Skeletal muscle satellite cell (primary cell): ENCODE data around the gene XRCC3. TPM values are rescaled to one million over a fixed set of nuclear protein-coding genes. Genes with fewer than 3 reads are reported as not detected.
A peak's percentile ranks its signal among the peaks of the same experiment; 100 is the strongest.

Source experiments
- H3K27me3 ChIP-seq: 2 replicates; pipeline ENCODE4 v1.7.0; 2013; ENCODE audit warnings: low read length; ENCODE audit not compliant: control insufficient read depth, insufficient read depth
- H3K36me3 ChIP-seq: 2 replicates; pipeline ENCODE4 v1.7.0; 2013; ENCODE audit warnings: mild to moderate bottlenecking, control low read depth, low read length; ENCODE audit not compliant: insufficient read depth
- H3K4me1 ChIP-seq: 2 replicates; pipeline ENCODE4 v1.7.0; 2013; ENCODE audit warnings: low read length; ENCODE audit not compliant: control insufficient read depth, insufficient read depth
- H3K4me2 ChIP-seq: 2 replicates; pipeline ENCODE4 v1.7.0; 2013; ENCODE audit warnings: mild to moderate bottlenecking, low read length
- H3K4me3 ChIP-seq: 2 replicates; pipeline ENCODE4 v1.7.0; 2013; ENCODE audit warnings: low read length
- H3K9ac ChIP-seq: 2 replicates; pipeline ENCODE4 v1.7.0; 2013; ENCODE audit warnings: mild to moderate bottlenecking, low read depth, low read length, moderate library complexity
- H3K9me3 ChIP-seq: replicated peaks from 2 replicates; pipeline ENCODE4 v1.7.0; 2013; ENCODE audit warnings: mild to moderate bottlenecking, control low read depth, low read length
- total RNA-seq: library from RNA; depleted of rRNA; stranded (reverse); fragments of >200 nt; gene quantifications from 2 replicates; pipeline ENCODE4 v1.2.3, GENCODE V29; 2012; rRNA removed

The XRCC3 gene
- total RNA-seq = 13.7 and 15.9 TPM in 2 replicates

GRCh38 chr14:103715052-103716000, at the start of gene XRCC3, which contains the start of gene ZFYVE21:
XRCC3 (minus strand) TSS chr14:103715451; CDS start chr14:103711087, 4,364 bp downstream.
ZFYVE21 (plus strand) TSS chr14:103715810; CDS start chr14:103715842, 32 bp downstream.
- no peaks in the 10 kb centered on the region for H3K27me3 ChIP-seq
- H3K4me1 ChIP-seq = peaks cover 57% of the 10 kb centered on the region
- peak within 1 kb of the TSS; percentile 85 for H3K4me3 ChIP-seq
- no peaks in the 10 kb centered on the region for H3K9me3 ChIP-seq
- H3K36me3 ChIP-seq = no peaks in the 10 kb centered on the region
- H3K9ac ChIP-seq = peak within 1 kb of the TSS; percentile 83
- H3K4me2 ChIP-seq = peak within 1 kb of the TSS; percentile 99

DNA sequence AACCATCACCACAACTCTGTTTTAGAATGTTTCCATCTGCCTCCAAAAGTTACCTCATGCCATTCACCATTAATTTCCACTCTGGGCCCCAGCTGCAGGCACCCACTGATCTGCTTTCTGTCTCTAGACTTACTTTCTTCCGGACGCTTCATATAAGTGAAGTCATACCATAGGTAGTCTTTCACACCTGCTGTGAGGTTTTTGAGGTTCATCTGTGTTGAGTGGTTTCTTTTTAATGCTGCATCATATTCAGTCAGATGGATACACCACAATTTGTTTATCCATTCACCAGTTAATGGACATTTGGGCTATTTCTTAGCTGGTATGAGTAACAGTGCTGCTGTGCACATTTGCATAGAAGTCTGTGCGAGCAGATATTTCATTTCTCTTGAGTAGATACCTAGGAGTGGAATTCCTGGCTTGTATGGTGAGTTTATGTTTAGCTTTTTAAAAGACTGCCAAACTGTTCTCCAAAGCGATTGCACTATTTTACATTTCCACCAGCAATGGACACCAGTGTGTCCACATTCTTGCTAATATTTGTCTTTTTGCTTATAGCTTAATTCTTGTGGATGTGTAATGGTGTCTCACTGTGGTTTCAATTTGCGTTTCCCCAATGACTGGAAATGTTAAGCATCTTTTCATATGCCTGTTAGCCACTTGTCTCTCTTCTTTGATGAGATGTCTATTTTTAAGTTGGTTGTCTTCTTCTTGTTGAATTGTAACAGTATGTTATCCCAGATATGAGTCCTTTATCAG, 48.7 kb upstream of the XRCC3 start:
- no peak overlapping the region for H3K4me3 ChIP-seq
- H3K4me2 ChIP-seq = no peak overlapping the region
- no peaks in the 10 kb centered on the region for H3K27me3 ChIP-seq
- no peaks in the 10 kb centered on the region for H3K9me3 ChIP-seq
- H3K4me1 ChIP-seq = peaks cover 6% of the 10 kb centered on the region
- no peak overlapping the region for H3K9ac ChIP-seq
- H3K36me3 ChIP-seq = no peaks in the 10 kb centered on the region

- H3K4me3 ChIP-seq = no peak overlapping the region
- H3K4me1 ChIP-seq = peaks cover 6% of the 10 kb centered on the region
- no peak overlapping the region for H3K9ac ChIP-seq
- no peaks in the 10 kb centered on the region for H3K27me3 ChIP-seq
- H3K9me3 ChIP-seq = no peaks in the 10 kb centered on the region
- H3K4me2 ChIP-seq = no peak overlapping the region
- H3K36me3 ChIP-seq = no peaks in the 10 kb centered on the region
These were observed 47.3 kb upstream of the XRCC3 start for GRCh38 chr14:103762541-103762940.

DNA sequence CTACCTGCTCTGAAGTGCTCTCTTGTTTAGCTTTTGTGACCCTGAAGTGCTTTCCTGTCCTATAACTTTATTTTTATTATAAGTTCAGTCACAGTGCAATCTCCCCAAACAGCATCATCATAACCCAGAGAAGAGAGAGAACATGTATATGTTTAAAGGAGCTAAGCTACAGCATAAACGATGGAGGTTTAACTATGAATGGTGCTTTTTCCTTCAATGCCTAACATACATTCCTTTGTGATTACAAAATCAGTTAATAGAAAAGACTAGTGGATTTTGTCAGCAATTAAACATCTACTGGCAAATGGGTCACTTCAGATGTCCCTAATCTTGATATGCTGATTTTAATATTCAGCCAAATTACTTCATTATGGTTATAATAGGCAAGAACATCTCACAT, 46.8 kb upstream of the XRCC3 start:
- H3K4me1 ChIP-seq = peaks cover 6% of the 10 kb centered on the region
- no peaks in the 10 kb centered on the region for H3K36me3 ChIP-seq
- H3K4me2 ChIP-seq = no peak overlapping the region

GRCh38 chr14:103758059-103758776, 43.0 kb upstream of the XRCC3 start:
- peaks cover 6% of the 10 kb centered on the region for H3K4me1 ChIP-seq
- no peaks in the 10 kb centered on the region for H3K36me3 ChIP-seq
- H3K9ac ChIP-seq = no peak overlapping the region
- H3K4me3 ChIP-seq = no peak overlapping the region
- no peaks in the 10 kb centered on the region for H3K27me3 ChIP-seq
- H3K4me2 ChIP-seq = no peak overlapping the region
- H3K9me3 ChIP-seq = no peaks in the 10 kb centered on the region

More for the DNA sequence above, 46.8 kb upstream of the XRCC3 start:
- no peaks in the 10 kb centered on the region for H3K9me3 ChIP-seq
- H3K27me3 ChIP-seq = no peaks in the 10 kb centered on the region
- no peak overlapping the region for H3K4me3 ChIP-seq
- no peak overlapping the region for H3K9ac ChIP-seq

DNA sequence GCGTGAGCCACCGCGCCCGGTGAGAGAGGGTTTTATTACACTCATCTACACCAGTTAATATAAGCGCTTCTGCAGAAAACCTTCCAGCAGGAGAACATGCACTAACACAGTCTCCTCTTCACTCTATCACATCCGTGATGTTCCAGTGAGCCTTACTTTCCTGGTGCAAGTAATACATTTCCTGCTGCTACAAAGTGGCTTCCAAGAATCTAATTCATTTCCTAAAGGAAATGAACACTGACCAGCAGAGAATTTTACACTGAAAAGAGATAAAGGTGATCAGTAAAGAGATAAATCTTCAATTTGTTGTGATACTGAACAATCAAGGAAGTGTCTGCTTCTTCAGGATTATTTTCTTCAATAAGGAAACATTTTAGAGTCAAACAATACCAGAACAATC, 39.8 kb upstream of the XRCC3 start:
- no peaks in the 10 kb centered on the region for H3K27me3 ChIP-seq
- H3K4me3 ChIP-seq = no peak overlapping the region
- H3K9me3 ChIP-seq = no peaks in the 10 kb centered on the region
- H3K4me1 ChIP-seq = no peaks in the 10 kb centered on the region
- no peak overlapping the region for H3K9ac ChIP-seq
- no peaks in the 10 kb centered on the region for H3K36me3 ChIP-seq
- no peak overlapping the region for H3K4me2 ChIP-seq

DNA sequence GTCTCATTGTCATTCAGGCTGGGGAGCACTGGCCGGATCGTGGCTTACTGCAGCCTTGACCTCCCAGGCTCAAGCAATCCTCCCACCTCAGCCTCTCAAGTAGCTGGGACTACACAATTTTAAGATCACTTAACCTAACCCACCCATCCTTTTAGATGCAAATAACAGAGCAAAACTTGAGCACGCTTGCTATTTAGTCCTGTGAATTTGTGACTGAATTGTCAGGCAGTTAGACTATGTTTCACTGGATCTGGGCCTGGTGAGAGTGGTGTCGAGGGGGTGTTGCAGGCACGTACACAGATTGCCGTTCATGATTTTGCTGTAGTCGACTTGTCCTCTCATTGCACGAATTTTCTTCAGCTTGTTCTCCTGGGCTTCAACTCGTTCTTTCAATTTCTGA, 38.5 kb upstream of the XRCC3 start:
- H3K36me3 ChIP-seq = no peaks in the 10 kb centered on the region
- H3K9ac ChIP-seq = no peak overlapping the region
- H3K4me3 ChIP-seq = no peak overlapping the region
- no peak overlapping the region for H3K4me2 ChIP-seq
- H3K27me3 ChIP-seq = no peaks in the 10 kb centered on the region
- H3K4me1 ChIP-seq = peaks cover 5% of the 10 kb centered on the region
- H3K9me3 ChIP-seq = no peaks in the 10 kb centered on the region

DNA sequence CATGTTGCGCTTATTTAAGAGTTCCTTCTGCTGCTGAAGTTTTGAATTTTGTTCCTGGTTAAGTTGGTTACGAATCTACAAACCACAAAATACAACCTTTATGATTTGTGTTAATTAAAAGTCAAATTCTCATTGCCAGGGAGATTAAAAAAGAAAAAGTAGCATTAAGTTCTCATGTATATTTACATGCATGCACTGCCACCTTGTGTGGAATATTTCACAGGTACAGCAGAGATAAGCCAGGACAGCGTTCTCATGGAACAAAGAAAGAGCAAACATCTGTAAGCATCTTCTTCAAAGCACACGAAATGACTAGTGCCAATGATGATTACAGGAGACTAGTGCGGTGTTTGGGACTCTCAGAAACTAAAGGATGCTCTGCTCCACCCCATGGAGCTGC, 34.6 kb upstream of the XRCC3 start:
- peaks cover 5% of the 10 kb centered on the region for H3K4me1 ChIP-seq
- no peak overlapping the region for H3K4me3 ChIP-seq
- no peak overlapping the region for H3K4me2 ChIP-seq
- H3K27me3 ChIP-seq = no peaks in the 10 kb centered on the region
- no peaks in the 10 kb centered on the region for H3K36me3 ChIP-seq
- H3K9ac ChIP-seq = no peak overlapping the region
- H3K9me3 ChIP-seq = no peaks in the 10 kb centered on the region

DNA sequence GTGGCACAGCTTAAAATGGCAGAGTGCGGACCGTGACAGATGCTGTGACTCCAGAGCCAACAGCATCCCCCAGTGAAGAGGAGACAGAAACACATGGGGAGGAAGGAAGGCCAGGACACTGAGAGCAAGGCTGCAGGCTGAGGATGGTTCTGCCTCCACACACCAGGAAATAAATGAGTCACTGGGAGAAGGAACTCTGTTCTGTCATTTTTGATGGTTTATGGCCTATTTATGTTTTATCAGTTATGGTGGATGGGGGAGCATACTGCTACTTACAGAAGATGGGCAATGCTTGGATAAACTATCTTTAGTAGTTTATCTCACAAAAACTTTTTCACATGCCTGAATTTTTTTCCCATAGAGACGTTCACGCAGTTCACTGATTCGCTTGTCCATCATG, 34.2 kb upstream of the XRCC3 start:
- Histone ChIP-seq H3K36me3 (no peaks in the 10 kb centered on the region), H3K4me1 (peaks cover 5% of the 10 kb centered on the region), H3K4me2 (no peak overlapping the region), H3K9ac (no peak overlapping the region), H3K9me3 (no peaks in the 10 kb centered on the region), H3K27me3 (no peaks in the 10 kb centered on the region), H3K4me3 (no peak overlapping the region)

- H3K27me3 ChIP-seq = no peaks in the 10 kb centered on the region
- H3K9me3 ChIP-seq = no peaks in the 10 kb centered on the region
- no peak overlapping the region for H3K4me3 ChIP-seq
- H3K36me3 ChIP-seq = no peaks in the 10 kb centered on the region
- H3K4me2 ChIP-seq = no peak overlapping the region
- H3K4me1 ChIP-seq = peaks cover 5% of the 10 kb centered on the region
- H3K9ac ChIP-seq = no peak overlapping the region
These were observed 33.2 kb upstream of the XRCC3 start for GRCh38 chr14:103748534-103748857.

DNA sequence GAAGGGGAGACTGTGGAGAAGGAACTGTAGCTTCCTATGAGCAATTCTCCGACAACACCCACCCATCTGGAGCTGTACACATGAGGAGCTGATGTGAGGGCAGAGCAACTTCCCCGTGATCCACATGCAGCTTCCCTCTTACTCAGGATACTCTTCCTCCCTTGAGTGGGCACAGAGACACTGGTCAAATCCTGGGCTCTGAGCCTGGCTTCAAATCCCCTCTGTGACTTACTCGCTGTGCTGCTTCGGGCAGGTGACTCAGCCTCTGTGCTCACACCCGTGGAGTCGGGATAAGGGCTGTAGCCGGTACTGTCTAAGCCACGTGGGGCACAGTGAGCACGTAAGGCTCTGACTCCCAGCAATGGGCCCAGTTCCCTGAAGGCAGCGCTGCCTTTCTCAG, 31.4 kb upstream of the XRCC3 start:
- Histone ChIP-seq H3K36me3 (no peaks in the 10 kb centered on the region), H3K9me3 (no peaks in the 10 kb centered on the region), H3K4me1 (peaks cover 5% of the 10 kb centered on the region), H3K4me3 (no peak overlapping the region), H3K4me2 (no peak overlapping the region), H3K27me3 (no peaks in the 10 kb centered on the region), H3K9ac (no peak overlapping the region)
